ENCODE measurements around the gene LRP8. TPM values are rescaled to one million over a fixed set of nuclear protein-coding genes. Genes with fewer than 3 reads are reported as not detected.

LRP8 gene
- total RNA-seq, 1 experiment from 2014 or later: 56.3 TPM

GRCh38 chr1:53220962-53221286, 106.9 kb downstream of the LRP8 start:
- Histone ChIP-seq H3K9me3 (ENCODE audit: control insufficient read depth in 1 of 2, insufficient read depth in 1 of 2, low read depth in 1 of 2, low read length in 2 of 2) (no peaks in the 10 kb centered on the region), H3K27me3 (ENCODE audit: insufficient read depth, low read length) (no peaks in the 10 kb centered on the region), H4K20me1 (ENCODE audit: insufficient read depth) (no peaks in the 10 kb centered on the region), H3K9ac (ENCODE audit: low read length) (peak overlapping the region; percentile 76), H3K79me2 (ENCODE audit: insufficient read depth, low read length) (peaks cover 12% of the 10 kb centered on the region), H3K4me2 (ENCODE audit: low read length) (peak overlapping the region; percentile 82), H3K4me1 (ENCODE audit: control insufficient read depth in 1 of 2, insufficient read depth in 2 of 2, low read length in 2 of 2) (peaks cover 9 to 18% of the 10 kb centered on the region in 2 experiments; a peak in 3 of 4 replicates), H3K4me3 (replicated peaks in 1 of 2; ENCODE audit: low read depth in 1 of 2, low read length in 2 of 2) (peak overlapping the region; percentile 75 to 85), H3K27ac (ENCODE audit: low read depth, low read length) (peak overlapping the region; percentile 75), H3K9me2 (ENCODE audit: insufficient read depth) (no peaks in the 10 kb centered on the region), H2AFZ (ENCODE audit: low read depth, low read length, poor library complexity, severe bottlenecking) (no peak overlapping the region), H3K36me3 (ENCODE audit: control insufficient read depth in 1 of 2, insufficient read depth in 2 of 2, low read length in 2 of 2) (peaks cover 0 to 8% of the 10 kb centered on the region in 2 experiments; a peak in 1 of 4 replicates)
- ChIA-PET POLR2A (interaction anchor here (2.0 kb wide), 1 partner anchor 18 kb away, joined by 6 read pairs; the partner anchor contains the start of gene MAGOH), RAD21 (ENCODE audit: low non-redundant PET in 1 of 2, low total read pairs in 2 of 2, uncharacterized antibody in 2 of 2, unreplicated experiment in 2 of 2) (no interaction called here), CTCF (no interaction called here)
- ATAC-seq: no peak
- no peak for DNase-seq (ENCODE audit: low read depth, low spot score)
- TF ChIP-seq SP1 (IDR thresholded peaks at IDR 0.05; ENCODE audit: low read depth) (no peak), POLR2A (IDR thresholded peaks at IDR 0.05; ENCODE audit: borderline replicate concordance, extremely low read depth, insufficient read depth, insufficient read length) (no peak), TCF7L2 (IDR thresholded peaks at IDR 0.05; ENCODE audit: borderline replicate concordance, extremely low read depth, insufficient read depth, insufficient read length) (no peak), SIN3A (IDR thresholded peaks at IDR 0.05; ENCODE audit: low read depth) (no peak), SRF (IDR thresholded peaks at IDR 0.05; ENCODE audit: low read depth) (no peak), POLR2AphosphoS5 (IDR thresholded peaks at IDR 0.05; ENCODE audit: low read depth, low read length) (no peak), CTCF (IDR thresholded peaks at IDR 0.05 in 2 of 3, conservative IDR thresholded peaks at IDR 0.05 in 1 of 3; ENCODE audit: borderline replicate concordance in 1 of 3, insufficient read depth in 1 of 3, low read depth in 2 of 3, low read length in 2 of 3) (no peak), CBX3 (IDR thresholded peaks at IDR 0.05; ENCODE audit: low read depth) (no peak), EGR1 (IDR thresholded peaks at IDR 0.05; ENCODE audit: low read depth) (no peak), CEBPB (IDR thresholded peaks at IDR 0.05; ENCODE audit: low read depth) (no peak)
- TSS peak; percentile 97 for BruUV-seq (replicated peaks)
- intact Hi-C loops (cut with micrococcal nuclease): no loop called here
